IMR-90 (cell line): Measurements from ENCODE around the gene ENO4. TPM values are rescaled to one million over a fixed set of nuclear protein-coding genes. Genes with fewer than 3 reads are reported as not detected.
A peak's percentile ranks its signal among the peaks of the same experiment; 100 is the strongest.

ENCODE experiments used
- ATAC-seq: fragments of 200-7000 bp; cut with Tn5 transposase; 2 replicates; pipeline ENCODE4 v1.9.1; 2020; ENCODE audit warnings: low read depth, mild to moderate bottlenecking, moderate library complexity
- BruUV-seq: library from RNA; stranded (reverse); fragments of 400-500 nt; replicated peaks from 2 replicates; lab custom pipeline; 2021; lab: Mats Ljungman, UMichigan
- CTCF ChIA-PET: fragments of 300-600 bp; formaldehyde crosslinking; extraction: SDS; loops from one replicate; lab custom pipeline; 2021; ENCODE audit warnings: antibody characterized with exemption; lab: Yijun Ruan, JAX
- POLR2A ChIA-PET: fragments of 300-600 bp; sonication (Branson Sonifier 250); formaldehyde crosslinking; loops from one replicate; lab custom pipeline; 2022; ENCODE audit warnings: antibody characterized with exemption; ENCODE audit not compliant: unreplicated experiment; lab: Charles Lee
- DNase-seq: peaks from one replicate; pipeline ENCODE4 v3.0.0; 2013
- H2AFZ ChIP-seq: replicated peaks from 2 replicates; pipeline ENCODE3; 2013; ENCODE audit warnings: low read length, mild to moderate bottlenecking; ENCODE audit not compliant: poor library complexity
- H2AK5ac ChIP-seq: 2 replicates; pipeline ENCODE4 v1.6.1; 2013; ENCODE audit warnings: low read depth, low read length, inconsistent platforms
- H2AK9ac ChIP-seq: replicated peaks from 2 replicates; pipeline ENCODE3; 2013; ENCODE audit warnings: mild to moderate bottlenecking, low read depth, low read length, moderate library complexity; ENCODE audit not compliant: poor library complexity
- H2BK120ac ChIP-seq: 2 replicates; pipeline ENCODE4 v1.6.1; 2013; ENCODE audit warnings: low read depth, low read length, inconsistent platforms
- H2BK15ac ChIP-seq: 3 replicates; pipeline ENCODE4 v1.6.1; 2013; ENCODE audit warnings: low read depth, low read length, inconsistent platforms
- H2BK20ac ChIP-seq: 2 replicates; pipeline ENCODE4 v1.6.1; 2013; ENCODE audit warnings: low read depth, mild to moderate bottlenecking, inconsistent platforms, low read length, moderate library complexity
- H2BK5ac ChIP-seq: 2 replicates; pipeline ENCODE4 v1.6.1; 2013; ENCODE audit warnings: mild to moderate bottlenecking, low read depth, low read length, inconsistent platforms; ENCODE audit not compliant: poor library complexity, severe bottlenecking
- H3K14ac ChIP-seq: replicated peaks from 2 replicates; pipeline ENCODE4 v1.6.1; 2013; ENCODE audit warnings: low read depth, low read length, inconsistent platforms
- H3K18ac ChIP-seq: 2 replicates; pipeline ENCODE4 v1.6.1; 2013; ENCODE audit warnings: low read depth, low read length, control low read depth
- H3K23ac ChIP-seq: 2 replicates; pipeline ENCODE4 v1.6.1; 2013; ENCODE audit warnings: low read depth, low read length, inconsistent platforms
- H3K27ac ChIP-seq: 2 replicates; pipeline ENCODE4 v1.5.1; 2013; ENCODE audit warnings: mild to moderate bottlenecking, control low read depth, low read length; ENCODE audit not compliant: insufficient read depth
- H3K27me3 ChIP-seq: 2 replicates; pipeline ENCODE4 v1.6.1; 2013; ENCODE audit warnings: low read length; ENCODE audit not compliant: control insufficient read depth, insufficient read depth
- H3K36me3 ChIP-seq: 2 replicates; pipeline ENCODE4 v1.6.1; 2013; ENCODE audit warnings: low read length, mixed read lengths; ENCODE audit not compliant: control insufficient read depth, insufficient read depth
- H3K4ac ChIP-seq: 2 replicates; pipeline ENCODE4 v1.6.1; 2013; ENCODE audit warnings: low read depth, low read length, inconsistent platforms
- H3K4me1 ChIP-seq: 2 replicates; pipeline ENCODE4 v1.6.1; 2013; ENCODE audit warnings: low read length, mixed read lengths; ENCODE audit not compliant: control insufficient read depth, insufficient read depth
- H3K4me2 ChIP-seq: 2 replicates; pipeline ENCODE4 v1.6.1; 2013; ENCODE audit warnings: low read depth, mild to moderate bottlenecking, control low read depth, low read length, moderate library complexity
- H3K4me3 ChIP-seq: 2 replicates; pipeline ENCODE4 v1.5.1; 2013; ENCODE audit warnings: low read depth, mild to moderate bottlenecking, control low read depth, low read length, moderate library complexity; ENCODE audit not compliant: insufficient read depth
- H3K56ac ChIP-seq: 2 replicates; pipeline ENCODE4 v1.6.1; 2013; ENCODE audit warnings: low read length, inconsistent platforms; ENCODE audit not compliant: insufficient read depth; ENCODE audit errors: extremely low read depth
- H3K79me1 ChIP-seq, 2 experiments: 2 replicates each; pipeline ENCODE4 v1.6.1; 2013; ENCODE audit warnings: low read length in 2 of 2, inconsistent platforms in 1 of 2, low read depth in 1 of 2
- H3K9ac ChIP-seq: 2 replicates; pipeline ENCODE4 v1.6.1; 2013; ENCODE audit warnings: low read depth, low read length, control low read depth
- H3K9me1 ChIP-seq: 2 replicates; pipeline ENCODE4 v1.6.1; 2013; ENCODE audit warnings: low read length, inconsistent platforms; ENCODE audit not compliant: insufficient read depth
- H3K9me3 ChIP-seq: 2 replicates; pipeline ENCODE4 v1.6.1; 2013; ENCODE audit warnings: low read length; ENCODE audit not compliant: control insufficient read depth, insufficient read depth
- H4K20me1 ChIP-seq: 2 replicates; pipeline ENCODE4 v1.6.1; 2013; ENCODE audit warnings: low read length, inconsistent platforms; ENCODE audit not compliant: insufficient read depth
- H4K5ac ChIP-seq: 2 replicates; pipeline ENCODE4 v1.6.1; 2013; ENCODE audit warnings: mild to moderate bottlenecking, low read depth, low read length, control low read depth
- H4K8ac ChIP-seq, 2 experiments: 2 replicates each; pipeline ENCODE4 v1.6.1; 2013; ENCODE audit warnings: low read depth in 2 of 2, low read length in 2 of 2, control low read depth in 1 of 2, inconsistent platforms in 1 of 2
- H4K91ac ChIP-seq: 2 replicates; pipeline ENCODE4 v1.6.1; 2013; ENCODE audit warnings: low read depth, low read length, inconsistent platforms; ENCODE audit not compliant: insufficient read depth
- BHLHE40 ChIP-seq: fragments of 150-350 bp; IDR thresholded peaks from 2 replicates; pipeline ENCODE4 v1.6.1; 2016; ENCODE audit warnings: mild to moderate bottlenecking, low read depth, low read length
- CEBPB ChIP-seq: IDR thresholded peaks from 2 replicates; pipeline ENCODE4 v1.6.1; 2012; ENCODE audit warnings: low read depth, low read length, improper control_type of control experiment
- CHD1 ChIP-seq: IDR thresholded peaks from 2 replicates; pipeline ENCODE4 v1.6.1; 2012; ENCODE audit warnings: low read depth, low read length, improper control_type of control experiment
- MAFK ChIP-seq: IDR thresholded peaks from 2 replicates; pipeline ENCODE4 v1.6.1; 2012; ENCODE audit warnings: low read depth, low read length, improper control_type of control experiment
- MAZ ChIP-seq: IDR thresholded peaks from 2 replicates; pipeline ENCODE4 v1.6.1; 2012; ENCODE audit warnings: low read depth, mild to moderate bottlenecking, low read length, improper control_type of control experiment, moderate library complexity, borderline replicate concordance
- NFE2L2 ChIP-seq: fragments of 150-350 bp; IDR thresholded peaks from 2 replicates; pipeline ENCODE4 v1.6.1; 2016; ENCODE audit warnings: low read depth, mild to moderate bottlenecking, low read length
- POLR2A ChIP-seq: IDR thresholded peaks from 2 replicates; pipeline ENCODE4 v1.6.1; 2012; ENCODE audit warnings: mild to moderate bottlenecking, low read depth, low read length
- RAD21 ChIP-seq: IDR thresholded peaks from 2 replicates; pipeline ENCODE4 v1.6.1; 2012; ENCODE audit warnings: low read length, improper control_type of control experiment
- RCOR1 ChIP-seq: IDR thresholded peaks from 2 replicates; pipeline ENCODE4 v1.6.1; 2012; ENCODE audit warnings: mild to moderate bottlenecking, low read length, improper control_type of control experiment; ENCODE audit not compliant: insufficient replicate concordance
- RFX5 ChIP-seq: IDR thresholded peaks from 2 replicates; pipeline ENCODE4 v1.8.0; 2012; ENCODE audit warnings: low read depth, mild to moderate bottlenecking, low read length, moderate library complexity
- WGBS, 2 experiments: methylation state at CpG; one replicate each; pipeline versions ENCODE4 v1.1.5 to v1.1.7; 2013; ENCODE audit warnings: missing lambda C conversion rate in 2 of 2; ENCODE audit not compliant: insufficient read length in 1 of 2; ENCODE audit errors: extremely low coverage in 2 of 2; 5-methylcytosine and 5-hydroxymethylcytosine counted together
- dilution Hi-C: fragments of 300-500 bp; cut with HindIII; formaldehyde crosslinking; loops from one replicate; pipeline ENCODE4 v1.14.3; 2018; ENCODE audit warnings: low sequenced_read_pairs; ENCODE audit not compliant: unreplicated experiment
- in situ Hi-C: fragments of 300-500 bp; cut with MboI; formaldehyde crosslinking; loops from 3 replicates; pipeline ENCODE4 v1.14.3; 2019; ENCODE audit warnings: low sequenced_read_pairs, inconsistent platforms, mixed read lengths
- intact Hi-C: fragments of 100-400 bp; cut with micrococcal nuclease; formaldehyde crosslinking; loops from 2 replicates; pipeline ENCODE4 v1.10.0; 2022
- polyA plus RNA-seq, 3 experiments: library from polyadenylated mRNA; depleted of rRNA; stranded (reverse); fragments of >200 nt; gene quantifications; 2 replicates each; pipeline ENCODE4 v1.2.3, GENCODE V29; 2012; ENCODE audit warnings: low replicate concordance in 1 of 3
- total RNA-seq: library from RNA; depleted of rRNA; stranded (reverse); fragments of >200 nt; gene quantifications from 2 replicates; pipeline ENCODE4 v1.2.3, GENCODE V29; 2012
- TF ChIP-seq, protein P1 (sequence below): fragments of 150-350 bp; IDR thresholded peaks from 2 replicates; pipeline ENCODE4 v1.6.1; 2017; ENCODE audit warnings: mild to moderate bottlenecking, antibody characterized with exemption, low read length, low read depth
- TF ChIP-seq, protein P2 (sequence below): conservative IDR thresholded peaks from 2 replicates; pipeline ENCODE4 v1.5.1; 2012; ENCODE audit warnings: mild to moderate bottlenecking, low read depth, low read length, improper control_type of control experiment
- TF ChIP-seq, protein P3 (sequence below): fragments of 150-350 bp; IDR thresholded peaks from 2 replicates; pipeline ENCODE4 v1.6.1; 2016; ENCODE audit warnings: low read depth, mild to moderate bottlenecking, low read length, moderate library complexity, borderline replicate concordance

ENO4 gene
- total and polyA plus RNA-seq, 2 of the 4 experiments (the other 2 are of a cell fraction): under 0.01 to 0.05 TPM

- 80% methylated on average over 9 of the region's 17 CpGs; no CpG with 5 or more reads in 1 of the 2 experiments for WGBS, 2 experiments
- H3K27ac ChIP-seq: no peak overlapping the region
- no peak overlapping the region for H2AK5ac ChIP-seq
- TF ChIP-seq CHD1 (no peak), POLR2A (no peak), MAZ (no peak), CEBPB (no peak), RFX5 (no peak), RAD21 (no peak), BHLHE40 (no peak), NFE2L2 (no peak), MAFK (no peak), RCOR1 (no peak)
- TF ChIP-seq, protein P1, sequence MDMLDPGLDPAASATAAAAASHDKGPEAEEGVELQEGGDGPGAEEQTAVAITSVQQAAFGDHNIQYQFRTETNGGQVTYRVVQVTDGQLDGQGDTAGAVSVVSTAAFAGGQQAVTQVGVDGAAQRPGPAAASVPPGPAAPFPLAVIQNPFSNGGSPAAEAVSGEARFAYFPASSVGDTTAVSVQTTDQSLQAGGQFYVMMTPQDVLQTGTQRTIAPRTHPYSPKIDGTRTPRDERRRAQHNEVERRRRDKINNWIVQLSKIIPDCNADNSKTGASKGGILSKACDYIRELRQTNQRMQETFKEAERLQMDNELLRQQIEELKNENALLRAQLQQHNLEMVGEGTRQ: no peak
- TF ChIP-seq, protein P2, sequence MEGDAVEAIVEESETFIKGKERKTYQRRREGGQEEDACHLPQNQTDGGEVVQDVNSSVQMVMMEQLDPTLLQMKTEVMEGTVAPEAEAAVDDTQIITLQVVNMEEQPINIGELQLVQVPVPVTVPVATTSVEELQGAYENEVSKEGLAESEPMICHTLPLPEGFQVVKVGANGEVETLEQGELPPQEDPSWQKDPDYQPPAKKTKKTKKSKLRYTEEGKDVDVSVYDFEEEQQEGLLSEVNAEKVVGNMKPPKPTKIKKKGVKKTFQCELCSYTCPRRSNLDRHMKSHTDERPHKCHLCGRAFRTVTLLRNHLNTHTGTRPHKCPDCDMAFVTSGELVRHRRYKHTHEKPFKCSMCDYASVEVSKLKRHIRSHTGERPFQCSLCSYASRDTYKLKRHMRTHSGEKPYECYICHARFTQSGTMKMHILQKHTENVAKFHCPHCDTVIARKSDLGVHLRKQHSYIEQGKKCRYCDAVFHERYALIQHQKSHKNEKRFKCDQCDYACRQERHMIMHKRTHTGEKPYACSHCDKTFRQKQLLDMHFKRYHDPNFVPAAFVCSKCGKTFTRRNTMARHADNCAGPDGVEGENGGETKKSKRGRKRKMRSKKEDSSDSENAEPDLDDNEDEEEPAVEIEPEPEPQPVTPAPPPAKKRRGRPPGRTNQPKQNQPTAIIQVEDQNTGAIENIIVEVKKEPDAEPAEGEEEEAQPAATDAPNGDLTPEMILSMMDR: no peak
- TF ChIP-seq, protein P3, sequence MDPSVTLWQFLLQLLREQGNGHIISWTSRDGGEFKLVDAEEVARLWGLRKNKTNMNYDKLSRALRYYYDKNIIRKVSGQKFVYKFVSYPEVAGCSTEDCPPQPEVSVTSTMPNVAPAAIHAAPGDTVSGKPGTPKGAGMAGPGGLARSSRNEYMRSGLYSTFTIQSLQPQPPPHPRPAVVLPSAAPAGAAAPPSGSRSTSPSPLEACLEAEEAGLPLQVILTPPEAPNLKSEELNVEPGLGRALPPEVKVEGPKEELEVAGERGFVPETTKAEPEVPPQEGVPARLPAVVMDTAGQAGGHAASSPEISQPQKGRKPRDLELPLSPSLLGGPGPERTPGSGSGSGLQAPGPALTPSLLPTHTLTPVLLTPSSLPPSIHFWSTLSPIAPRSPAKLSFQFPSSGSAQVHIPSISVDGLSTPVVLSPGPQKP: no peak
These were observed 1.0 kb upstream of the ENO4 start for GRCh38 chr10:116848032-116848943.

More at GRCh38 chr10:116848032-116848943, 1.0 kb upstream of the ENO4 start:
- no peaks in the 10 kb centered on the region for H4K20me1 ChIP-seq
- H2BK20ac ChIP-seq: no peak overlapping the region
- H3K4me3 ChIP-seq: peak overlapping the region; percentile 76; the same call in 1 of the 2 replicates
- H3K36me3 ChIP-seq: no peaks in the 10 kb centered on the region
- no peak overlapping the region for H3K23ac ChIP-seq
- H2BK5ac ChIP-seq: no peak overlapping the region
- dilution Hi-C loops (no loop called here), in situ Hi-C loops (no loop called here), intact Hi-C loops (loop anchor here (5.0 kb wide), 1 partner anchor 154 kb away; no protein-coding TSS in a partner anchor)
- no peaks in the 10 kb centered on the region for H3K9me3 ChIP-seq
- H3K79me1 ChIP-seq: no peaks in the 10 kb centered on the region
- peak overlapping the region; percentile 54; the same call in 1 of the 2 replicates for H3K4ac ChIP-seq
- BruUV-seq: no TSS peak
- no peak overlapping the region for H2AK9ac ChIP-seq
- CTCF ChIA-PET: no interaction called here
- peak overlapping the region; percentile 74; the same call in 1 of the 2 replicates for H3K9ac ChIP-seq
- H3K18ac ChIP-seq: no peak overlapping the region; the same call in 1 of the 2 replicates
- peaks cover 14% of the 10 kb centered on the region for H3K27me3 ChIP-seq
- no peaks in the 10 kb centered on the region for H3K9me1 ChIP-seq
- peak overlapping the region; percentile 16; the same call in 1 of the 2 replicates for H4K5ac ChIP-seq
- H4K91ac ChIP-seq: no peak overlapping the region
- H3K4me1 ChIP-seq: peaks cover 3% of the 10 kb centered on the region; the same call in 1 of the 2 replicates
- H3K56ac ChIP-seq: no peak overlapping the region
- peak overlapping the region; percentile 93 for H2AFZ ChIP-seq
- peak overlapping the region; percentile 61 to 62; a peak in 2 of 4 replicates for H4K8ac ChIP-seq
- DNase-seq: no peak
- no peak overlapping the region for H2BK120ac ChIP-seq
- H3K14ac ChIP-seq: no peak overlapping the region
- ATAC-seq: no peak
- POLR2A ChIA-PET: interaction anchor here (0.6 kb wide), 1 partner anchor 149 kb away, joined by 7 read pairs; no protein-coding TSS in a partner anchor
- H3K4me2 ChIP-seq: peak overlapping the region; percentile 91
- H2BK15ac ChIP-seq: no peak overlapping the region
